ENCODE measurements around the gene FBXO34. TPM values are rescaled to one million over a fixed set of nuclear protein-coding genes. Genes with fewer than 3 reads are reported as not detected.

Gene FBXO34
- total RNA-seq, 1 donor from 2014 or later, result 26.6 TPM

DNA sequence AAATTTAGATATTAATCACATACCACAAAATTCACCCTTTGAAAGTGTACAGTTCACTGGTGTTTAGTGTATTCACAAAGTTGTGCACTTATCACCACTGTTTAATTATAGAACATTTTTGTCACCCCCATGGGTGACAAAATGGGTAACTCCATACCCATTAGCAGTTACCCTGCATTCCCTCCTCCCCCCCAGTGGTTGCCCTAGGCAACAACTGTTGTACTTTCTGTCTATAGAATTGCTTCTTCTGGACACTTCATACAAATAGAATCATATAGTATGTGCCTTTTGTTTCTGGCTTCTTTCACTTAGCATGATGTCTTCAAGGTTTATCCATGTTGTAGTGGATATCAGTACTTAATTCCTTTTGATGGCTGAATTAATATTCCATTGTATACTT is 52.7 kb downstream of the FBXO34 start:
- no peak overlapping the region for H3K27ac Mint-ChIP-seq
- DNase-seq (ENCODE audit: low spot score), result no peak
- H3K4me3 Mint-ChIP-seq, result no peak overlapping the region
- H3K4me1 Mint-ChIP-seq (ENCODE audit: low read depth), result peaks cover 25% of the 10 kb centered on the region
- intact Hi-C loops (cut with micrococcal nuclease), result no loop called here
- H3K27me3 Mint-ChIP-seq (ENCODE audit: insufficient read depth), result no peaks in the 10 kb centered on the region
- H3K9me3 Mint-ChIP-seq, result no peaks in the 10 kb centered on the region
- H3K36me3 Mint-ChIP-seq (ENCODE audit: low read depth), result peaks cover 14% of the 10 kb centered on the region

DNA sequence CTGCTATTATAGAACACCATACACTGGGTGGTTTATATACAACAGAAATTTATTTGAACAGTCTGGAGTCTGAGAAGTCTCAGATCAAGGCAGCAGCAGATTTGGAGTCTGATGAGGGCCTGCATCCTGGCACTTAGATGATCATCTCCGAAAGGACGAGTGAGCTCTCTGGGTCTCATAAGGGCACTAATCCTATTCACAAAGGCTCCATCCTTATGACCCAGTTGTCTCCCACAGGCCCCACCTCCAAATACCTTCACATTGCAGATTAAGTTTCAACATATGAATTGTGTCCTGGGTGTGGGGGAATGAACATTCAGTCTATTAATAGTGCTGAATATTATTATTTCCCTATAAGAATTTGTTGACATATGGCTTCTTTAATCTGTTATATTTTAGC is 53.6 kb downstream of the FBXO34 start:
- peaks cover 10% of the 10 kb centered on the region for H3K36me3 Mint-ChIP-seq (ENCODE audit: low read depth)
- H3K9me3 Mint-ChIP-seq, result no peaks in the 10 kb centered on the region
- intact Hi-C loops (cut with micrococcal nuclease), result no loop called here
- no peak overlapping the region for H3K4me3 Mint-ChIP-seq
- no peaks in the 10 kb centered on the region for H3K27me3 Mint-ChIP-seq (ENCODE audit: insufficient read depth)
- DNase-seq (ENCODE audit: low spot score), result no peak
- H3K4me1 Mint-ChIP-seq (ENCODE audit: low read depth), result peaks cover 31% of the 10 kb centered on the region
- H3K27ac Mint-ChIP-seq, result no peak overlapping the region

- H3K4me1 Mint-ChIP-seq (ENCODE audit: low read depth), result peaks cover 49% of the 10 kb centered on the region
- H3K4me3 Mint-ChIP-seq, result no peak overlapping the region
- DNase-seq (ENCODE audit: low spot score), result no peak
- intact Hi-C loops (cut with micrococcal nuclease), result no loop called here
- H3K9me3 Mint-ChIP-seq, result no peaks in the 10 kb centered on the region
- H3K36me3 Mint-ChIP-seq (ENCODE audit: low read depth), result peaks cover 7% of the 10 kb centered on the region
- H3K27ac Mint-ChIP-seq, result peak overlapping the region; percentile 18
- no peaks in the 10 kb centered on the region for H3K27me3 Mint-ChIP-seq (ENCODE audit: insufficient read depth)
These were observed 56.0 kb downstream of the FBXO34 start for GRCh38 chr14:55327179-55327578.

DNA sequence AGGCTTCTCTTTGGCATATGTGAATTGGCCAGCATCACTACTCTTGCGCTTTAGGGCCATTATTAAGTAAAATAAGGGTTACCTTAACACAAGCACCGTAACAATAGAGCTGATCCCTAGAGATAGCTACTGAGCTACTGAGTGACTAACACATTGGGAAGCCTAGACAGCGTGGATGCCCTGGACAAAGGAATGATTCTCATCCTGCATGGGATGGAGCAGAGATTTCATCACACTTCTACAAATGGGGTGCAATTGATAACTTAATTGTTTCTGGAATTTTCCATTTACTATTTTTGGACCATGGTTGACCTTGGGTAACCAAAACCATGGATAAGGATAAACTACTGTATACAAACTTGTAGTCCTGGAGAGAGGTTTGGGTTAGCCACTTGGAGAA is 57.1 kb downstream of the FBXO34 start:
- no peaks in the 10 kb centered on the region for H3K9me3 Mint-ChIP-seq
- H3K36me3 Mint-ChIP-seq (ENCODE audit: low read depth), result peaks cover 7% of the 10 kb centered on the region
- H3K27me3 Mint-ChIP-seq (ENCODE audit: insufficient read depth), result no peaks in the 10 kb centered on the region
- no peak overlapping the region for H3K4me3 Mint-ChIP-seq
- peaks cover 61% of the 10 kb centered on the region for H3K4me1 Mint-ChIP-seq (ENCODE audit: low read depth)
- intact Hi-C loops (cut with micrococcal nuclease), result no loop called here
- no peak overlapping the region for H3K27ac Mint-ChIP-seq
- DNase-seq (ENCODE audit: low spot score), result no peak

DNA sequence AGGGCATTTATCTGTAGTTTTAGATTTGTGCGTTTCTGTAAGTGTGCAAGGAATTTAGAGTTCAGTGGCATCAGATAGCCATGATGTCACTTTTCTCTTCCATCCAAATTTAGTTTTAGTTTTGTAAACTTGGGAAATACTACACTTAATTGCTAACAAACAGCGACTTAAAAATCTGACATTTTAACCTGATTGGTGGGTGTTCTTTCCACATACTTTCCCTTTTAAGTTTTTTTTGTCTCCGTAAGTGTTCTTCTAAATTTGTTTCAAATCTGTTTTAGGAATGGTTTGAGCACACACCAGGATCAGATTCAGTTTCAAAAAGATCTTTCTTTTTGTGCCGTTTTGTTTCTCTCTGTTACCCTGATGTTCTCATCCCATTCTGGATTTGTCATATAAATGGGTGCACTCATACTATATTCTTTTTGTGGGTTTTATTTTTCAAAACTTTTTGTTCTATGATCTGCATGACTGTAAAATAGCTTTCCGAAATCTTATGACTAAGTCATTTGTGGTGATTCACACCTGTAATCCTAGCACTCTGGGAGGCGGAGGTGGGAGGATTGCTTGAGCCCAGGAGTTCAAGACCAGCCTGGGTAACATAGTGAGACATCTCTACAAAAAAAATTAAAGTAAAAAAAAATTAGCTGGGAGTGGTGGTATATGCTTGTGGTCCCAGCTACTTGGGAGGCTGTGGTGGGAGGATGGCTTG is 58.9 kb downstream of the FBXO34 start:
- DNase-seq (ENCODE audit: low spot score), result no peak
- intact Hi-C loops (cut with micrococcal nuclease), result loop anchor here (1.0 to 5.0 kb wide), 7 partner anchors 9 to 895 kb away; no protein-coding TSS in a partner anchor

DNA sequence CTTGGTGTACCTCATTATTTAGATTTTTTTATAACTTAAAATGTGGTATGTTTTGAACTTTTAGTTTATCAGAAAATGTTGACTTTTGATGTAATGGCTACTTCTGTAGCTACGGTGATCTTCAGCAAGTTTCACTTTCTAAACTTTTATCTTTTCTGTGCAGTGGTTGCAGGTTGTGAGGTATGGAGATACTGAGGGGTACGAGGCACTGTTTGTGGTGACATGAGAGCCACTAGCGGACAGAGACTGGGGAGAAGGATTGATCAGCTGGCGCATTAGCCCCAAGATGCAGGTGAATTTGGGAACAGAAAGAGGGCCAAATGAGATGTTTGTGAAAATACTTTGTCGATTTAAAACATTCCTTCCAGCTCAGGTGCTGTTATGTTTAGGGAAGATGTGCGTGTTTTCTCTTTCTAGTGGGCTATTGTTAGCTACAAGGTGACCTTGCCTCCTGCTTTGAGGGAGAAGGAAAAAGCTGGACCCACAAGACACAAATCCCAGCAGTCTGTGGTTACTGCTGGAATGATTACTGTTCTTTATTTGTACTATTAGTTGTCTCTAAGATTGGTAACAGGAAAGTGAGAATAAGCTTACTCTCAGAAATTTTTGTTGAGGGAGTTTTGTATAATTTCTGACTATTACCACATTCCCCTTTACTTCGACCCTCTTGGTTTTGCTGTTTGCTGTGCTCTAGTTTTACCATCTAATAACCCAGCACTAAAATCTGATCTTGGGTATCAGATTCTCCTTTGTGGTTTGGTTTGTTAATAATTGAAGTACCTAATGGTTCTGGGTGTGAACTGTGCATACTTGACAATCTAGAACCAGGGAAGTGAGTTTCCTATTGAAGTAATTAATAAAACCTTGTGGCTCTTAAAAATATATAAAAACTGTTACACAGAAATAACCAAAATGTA is 61.7 kb downstream of the FBXO34 start:
- Mint-ChIP-seq H3K4me1 (ENCODE audit: low read depth) (peaks cover 80% of the 10 kb centered on the region), H3K27ac (peak overlapping the region; percentile 84), H3K4me3 (peak overlapping the region; percentile 70), H3K27me3 (ENCODE audit: insufficient read depth) (no peaks in the 10 kb centered on the region), H3K9me3 (no peaks in the 10 kb centered on the region), H3K36me3 (ENCODE audit: low read depth) (peaks cover 14% of the 10 kb centered on the region)
- intact Hi-C loops (cut with micrococcal nuclease), result loop anchor here (5.0 kb wide), 1 partner anchor 121 kb away; no protein-coding TSS in a partner anchor
- DNase-seq (ENCODE audit: low spot score), result no peak

More for the DNA sequence above, 58.9 kb downstream of the FBXO34 start:
- Mint-ChIP-seq H3K27me3 (ENCODE audit: insufficient read depth) (no peaks in the 10 kb centered on the region), H3K4me3 (peak overlapping the region; percentile 71), H3K27ac (peak overlapping the region; percentile 92), H3K9me3 (no peaks in the 10 kb centered on the region), H3K4me1 (ENCODE audit: low read depth) (peaks cover 74% of the 10 kb centered on the region), H3K36me3 (ENCODE audit: low read depth) (peaks cover 17% of the 10 kb centered on the region)

DNA sequence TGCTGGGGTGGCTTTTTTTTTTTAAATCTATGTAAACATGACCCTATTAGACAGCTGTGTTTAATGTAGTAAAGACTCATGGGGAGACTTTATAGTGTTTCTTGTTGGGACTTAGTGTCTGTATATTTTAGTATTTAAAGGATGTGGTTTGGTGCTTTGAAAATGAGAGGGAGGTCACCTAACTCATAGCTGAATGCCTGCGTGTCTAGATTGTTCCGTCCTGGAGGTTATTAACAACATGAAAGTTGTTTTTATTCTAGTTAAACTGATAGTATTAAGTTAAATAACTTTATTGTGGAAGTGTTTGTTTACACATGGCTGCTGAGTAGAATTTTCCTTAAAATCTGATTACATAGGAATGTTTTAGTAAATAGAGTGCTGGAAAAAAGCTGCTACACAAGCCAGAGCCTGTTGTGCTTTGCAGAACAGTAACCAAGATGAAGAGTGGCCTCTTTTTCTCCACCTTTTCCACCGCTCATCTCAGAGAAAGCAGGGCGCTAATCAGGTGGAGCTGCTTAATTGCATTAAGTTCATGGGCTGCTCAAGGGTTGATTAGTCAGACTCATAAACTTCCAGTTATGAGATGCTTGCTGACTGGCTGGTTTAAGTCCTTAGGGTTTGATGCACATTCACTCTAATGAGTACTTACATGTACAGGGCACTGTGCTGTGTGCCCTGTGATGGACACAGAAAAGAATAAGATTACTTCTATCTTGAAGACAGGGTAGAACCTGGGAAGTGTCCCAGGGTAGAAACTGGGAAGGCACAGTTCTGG is 62.7 kb downstream of the FBXO34 start:
- DNase-seq (ENCODE audit: low spot score), result no peak
- intact Hi-C loops (cut with micrococcal nuclease), result loop anchor here (5.0 kb wide), 1 partner anchor 122 kb away; no protein-coding TSS in a partner anchor

GRCh38 chr14:55336162-55336561 is 64.9 kb downstream of the FBXO34 start:
- Mint-ChIP-seq H3K4me1 (ENCODE audit: low read depth) (peaks cover 87% of the 10 kb centered on the region), H3K27me3 (ENCODE audit: insufficient read depth) (no peaks in the 10 kb centered on the region), H3K9me3 (no peaks in the 10 kb centered on the region), H3K36me3 (ENCODE audit: low read depth) (peaks cover 13% of the 10 kb centered on the region), H3K27ac (peak overlapping the region; percentile 57), H3K4me3 (peak overlapping the region; percentile 20)
- intact Hi-C loops (cut with micrococcal nuclease), result loop anchor here (5.0 kb wide), 1 partner anchor 76 kb away; the partner anchor contains the start of gene ATG14
- DNase-seq (ENCODE audit: low spot score), result no peak

More for the DNA sequence above, 62.7 kb downstream of the FBXO34 start:
- Mint-ChIP-seq H3K27ac (peak overlapping the region; percentile 77), H3K36me3 (ENCODE audit: low read depth) (peaks cover 14% of the 10 kb centered on the region), H3K9me3 (no peaks in the 10 kb centered on the region), H3K27me3 (ENCODE audit: insufficient read depth) (no peaks in the 10 kb centered on the region), H3K4me3 (peak overlapping the region; percentile 62), H3K4me1 (ENCODE audit: low read depth) (peaks cover 85% of the 10 kb centered on the region)

GRCh38 chr14:55336691-55337090 is 65.5 kb downstream of the FBXO34 start:
- DNase-seq (ENCODE audit: low spot score), result no peak
- H3K4me3 Mint-ChIP-seq, result no peak overlapping the region
- no peaks in the 10 kb centered on the region for H3K9me3 Mint-ChIP-seq
- peaks cover 91% of the 10 kb centered on the region for H3K4me1 Mint-ChIP-seq (ENCODE audit: low read depth)
- H3K27me3 Mint-ChIP-seq (ENCODE audit: insufficient read depth), result no peaks in the 10 kb centered on the region
- H3K27ac Mint-ChIP-seq, result peak overlapping the region; percentile 88
- intact Hi-C loops (cut with micrococcal nuclease), result loop anchor here (1.0 to 5.0 kb wide), 3 partner anchors 38 to 76 kb away; partner anchors contain the start of genes ATG14 and FBXO34
- H3K36me3 Mint-ChIP-seq (ENCODE audit: low read depth), result peaks cover 13% of the 10 kb centered on the region

- H3K27ac Mint-ChIP-seq, result peak overlapping the region; percentile 16
- no peaks in the 10 kb centered on the region for H3K27me3 Mint-ChIP-seq (ENCODE audit: insufficient read depth)
- peak overlapping the region; percentile 48 for H3K4me3 Mint-ChIP-seq
- H3K9me3 Mint-ChIP-seq, result no peaks in the 10 kb centered on the region
- no peak for DNase-seq (ENCODE audit: low spot score)
- intact Hi-C loops (cut with micrococcal nuclease), result loop anchor here (1.0 to 5.0 kb wide), 4 partner anchors 9 to 73 kb away; partner anchors contain the start of gene ATG14
- H3K36me3 Mint-ChIP-seq (ENCODE audit: low read depth), result peaks cover 7% of the 10 kb centered on the region
- peaks cover 85% of the 10 kb centered on the region for H3K4me1 Mint-ChIP-seq (ENCODE audit: low read depth)
These were observed 68.5 kb downstream of the FBXO34 start for GRCh38 chr14:55339770-55340169.

- H3K9me3 Mint-ChIP-seq, result no peaks in the 10 kb centered on the region
- intact Hi-C loops (cut with micrococcal nuclease), result loop anchor here (2.0 kb wide), 1 partner anchor 46 kb away; no protein-coding TSS in a partner anchor
- peak overlapping the region; percentile 47 for H3K4me3 Mint-ChIP-seq
- H3K36me3 Mint-ChIP-seq (ENCODE audit: low read depth), result peaks cover 6% of the 10 kb centered on the region
- H3K27ac Mint-ChIP-seq, result peak overlapping the region; percentile 16
- H3K27me3 Mint-ChIP-seq (ENCODE audit: insufficient read depth), result no peaks in the 10 kb centered on the region
- DNase-seq (ENCODE audit: low spot score), result no peak
- H3K4me1 Mint-ChIP-seq (ENCODE audit: low read depth), result peaks cover 85% of the 10 kb centered on the region
These were observed 69.3 kb downstream of the FBXO34 start for GRCh38 chr14:55340482-55340881.

DNA sequence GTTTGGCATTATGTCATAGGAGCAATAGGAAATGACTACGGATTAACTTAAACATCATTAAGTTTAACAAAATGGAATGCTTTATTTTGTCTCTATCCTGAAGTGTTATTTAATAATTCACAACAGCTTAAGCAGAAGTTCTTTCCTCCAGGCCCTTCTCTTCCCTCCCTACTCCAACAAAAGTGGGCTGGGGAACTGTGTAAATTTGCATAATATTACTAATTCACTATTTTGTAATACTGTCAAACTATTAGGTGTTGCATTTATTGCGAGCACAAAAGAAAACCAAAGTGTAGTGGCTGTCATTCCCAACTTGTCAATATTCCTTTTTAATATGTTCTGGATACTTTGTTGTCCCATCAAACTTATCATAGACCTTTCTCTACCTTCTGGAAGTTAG is 70.6 kb downstream of the FBXO34 start:
- peaks cover 85% of the 10 kb centered on the region for H3K4me1 Mint-ChIP-seq (ENCODE audit: low read depth)
- DNase-seq (ENCODE audit: low spot score), result no peak
- intact Hi-C loops (cut with micrococcal nuclease), result loop anchor here (1.0 to 2.0 kb wide), 2 partner anchors 33 to 45 kb away; no protein-coding TSS in a partner anchor
- peaks cover 6% of the 10 kb centered on the region for H3K36me3 Mint-ChIP-seq (ENCODE audit: low read depth)
- H3K4me3 Mint-ChIP-seq, result no peak overlapping the region
- no peaks in the 10 kb centered on the region for H3K27me3 Mint-ChIP-seq (ENCODE audit: insufficient read depth)
- peak overlapping the region; percentile 42 for H3K27ac Mint-ChIP-seq
- no peaks in the 10 kb centered on the region for H3K9me3 Mint-ChIP-seq
